Right lobe of liver (tissue), 6 donors: ENCODE data around the gene DACH1. TPM values are rescaled to one million over a fixed set of nuclear protein-coding genes. Genes with fewer than 3 reads are reported as not detected.

Experiments used
- ATAC-seq, 4 donors: fragments of 200-7000 bp; cut with Tn5 transposase; one replicate each; pipeline ENCODE4 v1.9.1; 2020; ENCODE audit warnings: mild to moderate bottlenecking in 4 of 4, moderate library complexity in 4 of 4
- DNase-seq, 3 donors: peaks; one replicate each; pipeline ENCODE4 v3.0.0-alpha.2; 2020
- H3K27ac ChIP-seq, 3 donors: fragments of 200-600 bp; one replicate each; pipeline ENCODE4 v1.8.0; 2022
- H3K27me3 ChIP-seq, 2 donors: fragments of 200-600 bp; one replicate each; pipeline ENCODE4 v1.8.0; 2022
- H3K36me3 ChIP-seq, 4 donors: fragments of 200-600 bp; sonication (generic) in 1 of 4; one replicate each; pipeline versions ENCODE4 v1.5.1 to v1.8.0; 2017 to 2022; ENCODE audit warnings: control low read depth in 1 of 4
- H3K4me1 ChIP-seq, 4 donors: fragments of 200-600 bp; sonication (generic) in 1 of 4; one replicate each; pipeline versions ENCODE4 v1.5.1 to v1.8.0; 2017 to 2022; ENCODE audit warnings: control low read depth in 1 of 4
- H3K4me3 ChIP-seq, 3 donors: fragments of 200-600 bp; one replicate each; pipeline ENCODE4 v1.8.0; 2022
- H3K9me3 ChIP-seq, 4 donors: fragments of 200-600 bp; sonication (generic) in 1 of 4; one replicate each; pipeline versions ENCODE4 v1.5.1 to v1.8.0; 2017 to 2022; ENCODE audit warnings: control low read depth in 1 of 4
- CTCF ChIP-seq, 4 donors: fragments of 200-600 bp in 3 of 4; fragments of 450-650 bp in 1 of 4; IDR thresholded peaks; one replicate each; pipeline versions ENCODE4 v1.5.1 to v1.8.0; 2016 to 2022; ENCODE audit warnings: antibody characterized with exemption in 4 of 4, mild to moderate bottlenecking in 2 of 4
- POLR2A ChIP-seq: fragments of 450-650 bp; IDR thresholded peaks from one replicate; pipeline ENCODE4 v1.6.1; 2017; ENCODE audit warnings: antibody characterized with exemption, mild to moderate bottlenecking
- WGBS: methylation state at CpG from one replicate; pipeline ENCODE4 v1.1.6; 2018; ENCODE audit warnings: low coverage, low lambda C conversion rate; ENCODE audit not compliant: insufficient coverage; ENCODE audit errors: missing lambda C conversion rate; 5-methylcytosine and 5-hydroxymethylcytosine counted together
- intact Hi-C, 2 donors: fragments of 100-400 bp; cut with DNase I; formaldehyde crosslinking; loops; one replicate each; pipeline versions ENCODE4 v1.11.2 to v1.14.1; 2022
- total RNA-seq, 6 experiments: library from RNA; depleted of rRNA in 2 of 6; stranded (reverse); fragments of >200 nt in 2 of 6; fragmentation: NEBNext Ultra II Directional in 3 of 6; extraction: Animal tissue kit (Norgen Biotek cat#: 25700) in 3 of 6; gene quantifications; one replicate each; pipeline versions ENCODE4 v1.1.0 to v1.2.4, GENCODE V29; 2016 to 2023
- donor health status: DM: no; HTN: yes; CAD: no.
- donor health status: DM: no; HTN: no; CAD: no.
- donor health status: DM: no; HTN: no; CAD: no.
- donor health status: DM: no; HTN: yes; CAD: no.
- donor health status: DM: no; HTN: yes; CAD: no.

Gene DACH1
- total RNA-seq, 6 experiments from 2014 or later, result 0.80 to 1.5 (median 0.94) TPM

- no peak overlapping the region for H3K27ac ChIP-seq
- ATAC-seq (no peak), DNase-seq (no peak)
- no peak for TF ChIP-seq CTCF (IDR thresholded peaks at IDR 0.05)
- no peak for TF ChIP-seq POLR2A
- no peak overlapping the region for H3K4me3 ChIP-seq
- no peaks in the 10 kb centered on the region for H3K27me3 ChIP-seq
- no peaks in the 10 kb centered on the region for H3K4me1 ChIP-seq
- H3K36me3 ChIP-seq, result no peaks in the 10 kb centered on the region
- intact Hi-C loops, result no loop called here
- no peaks in the 10 kb centered on the region for H3K9me3 ChIP-seq
- WGBS, result 27% methylated on average over 1 of the region's 1 CpG
These were observed 397.4 kb downstream of the DACH1 start for GRCh38 chr13:71469626-71470025.

- WGBS, result 80% methylated on average over 1 of the region's 1 CpG
- H3K27ac ChIP-seq, result no peak overlapping the region
- no peaks in the 10 kb centered on the region for H3K4me1 ChIP-seq
- intact Hi-C loops, result no loop called here
- ATAC-seq (no peak), DNase-seq (no peak)
- H3K9me3 ChIP-seq, result no peaks in the 10 kb centered on the region
- no peaks in the 10 kb centered on the region for H3K36me3 ChIP-seq
- TF ChIP-seq CTCF (IDR thresholded peaks at IDR 0.05), result no peak
- TF ChIP-seq POLR2A, result no peak
- H3K27me3 ChIP-seq, result no peaks in the 10 kb centered on the region
- no peak overlapping the region for H3K4me3 ChIP-seq
These were observed 402.3 kb downstream of the DACH1 start for GRCh38 chr13:71464686-71465085.

- 50% methylated on average over 1 of the region's 1 CpG for WGBS
These were observed 405.1 kb downstream of the DACH1 start for GRCh38 chr13:71461892-71462291.

GRCh38 chr13:71460211-71460610, 406.8 kb downstream of the DACH1 start:
- ATAC-seq, result no peak
- no peaks in the 10 kb centered on the region for H3K36me3 ChIP-seq
- no peaks in the 10 kb centered on the region for H3K4me1 ChIP-seq
- intact Hi-C loops, result no loop called here
- no peak for TF ChIP-seq CTCF (IDR thresholded peaks at IDR 0.05)
- no peak for TF ChIP-seq POLR2A
- WGBS, result 19% methylated on average over 3 of the region's 3 CpGs
- H3K9me3 ChIP-seq, result no peaks in the 10 kb centered on the region
- DNase-seq, result no peak
- H3K27ac ChIP-seq, result no peak overlapping the region
- H3K4me3 ChIP-seq, result no peak overlapping the region
- no peaks in the 10 kb centered on the region for H3K27me3 ChIP-seq

More at GRCh38 chr13:71461892-71462291, 405.1 kb downstream of the DACH1 start:
- Histone ChIP-seq H3K27ac (no peak overlapping the region), H3K4me1 (no peaks in the 10 kb centered on the region), H3K36me3 (no peaks in the 10 kb centered on the region), H3K9me3 (no peaks in the 10 kb centered on the region), H3K27me3 (no peaks in the 10 kb centered on the region), H3K4me3 (no peak overlapping the region)
- intact Hi-C loops, result no loop called here
- TF ChIP-seq CTCF (IDR thresholded peaks at IDR 0.05), result no peak
- no peak for TF ChIP-seq POLR2A
- no peak for DNase-seq
- no peak for ATAC-seq

- H3K27me3 ChIP-seq, result no peaks in the 10 kb centered on the region
- DNase-seq (no peak), ATAC-seq (no peak)
- no peaks in the 10 kb centered on the region for H3K4me1 ChIP-seq
- no peak overlapping the region for H3K27ac ChIP-seq
- intact Hi-C loops, result no loop called here
- no peak overlapping the region for H3K4me3 ChIP-seq
- no peaks in the 10 kb centered on the region for H3K9me3 ChIP-seq
- no peak for TF ChIP-seq POLR2A
- H3K36me3 ChIP-seq, result no peaks in the 10 kb centered on the region
These were observed 407.3 kb downstream of the DACH1 start for GRCh38 chr13:71459708-71460107.
